Hematopoietic multipotent progenitor cell (in vitro differentiated cells): ENCODE results near the gene HDHD5. TPM values are rescaled to one million over a fixed set of nuclear protein-coding genes. Genes with fewer than 3 reads are reported as not detected.

Experiments used
- DNase-seq, 3 donors: peaks; one replicate each; pipeline ENCODE4 v3.0.0-alpha.2; 2011 to 2015; ENCODE audit warnings: low read depth in 2 of 3, low spot score in 2 of 3
- total RNA-seq: library from RNA; depleted of rRNA; stranded (reverse); fragments of >200 nt; gene quantifications from one replicate; pipeline ENCODE4 v1.2.3, GENCODE V29; 2012

HDHD5 gene
- 31.5 TPM for total RNA-seq

- peak; percentile 79 to 83 (median 79) for DNase-seq
These were observed at the start of gene HDHD5 for GRCh38 chr22:17158568-17159503. TSS of gene HDHD5 (minus strand) at chr22:17159277. CDS start at chr22:17159251, 26 bp downstream.

DNA sequence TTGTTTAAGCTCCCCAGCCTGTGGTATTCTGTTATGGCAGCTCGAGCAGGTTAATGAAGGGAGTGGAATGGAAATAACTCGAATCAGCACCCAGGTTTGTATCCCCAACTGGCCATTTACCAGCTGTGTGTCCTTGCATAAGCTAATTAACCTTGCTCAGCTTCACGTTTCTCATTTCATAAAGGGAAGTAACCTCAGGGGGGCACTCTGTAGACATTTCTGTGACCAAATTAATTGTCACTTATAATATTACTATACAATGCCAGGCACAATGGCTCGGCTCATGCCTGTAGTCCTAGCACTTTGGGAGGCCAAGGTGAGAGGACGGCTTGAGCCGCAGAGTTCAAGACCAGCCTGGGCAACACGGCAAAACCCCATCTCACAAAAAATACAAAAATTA lies 46.4 kb upstream of the HDHD5 start:
- peak in 1 of 3 donors; percentile 17 for DNase-seq

DNA sequence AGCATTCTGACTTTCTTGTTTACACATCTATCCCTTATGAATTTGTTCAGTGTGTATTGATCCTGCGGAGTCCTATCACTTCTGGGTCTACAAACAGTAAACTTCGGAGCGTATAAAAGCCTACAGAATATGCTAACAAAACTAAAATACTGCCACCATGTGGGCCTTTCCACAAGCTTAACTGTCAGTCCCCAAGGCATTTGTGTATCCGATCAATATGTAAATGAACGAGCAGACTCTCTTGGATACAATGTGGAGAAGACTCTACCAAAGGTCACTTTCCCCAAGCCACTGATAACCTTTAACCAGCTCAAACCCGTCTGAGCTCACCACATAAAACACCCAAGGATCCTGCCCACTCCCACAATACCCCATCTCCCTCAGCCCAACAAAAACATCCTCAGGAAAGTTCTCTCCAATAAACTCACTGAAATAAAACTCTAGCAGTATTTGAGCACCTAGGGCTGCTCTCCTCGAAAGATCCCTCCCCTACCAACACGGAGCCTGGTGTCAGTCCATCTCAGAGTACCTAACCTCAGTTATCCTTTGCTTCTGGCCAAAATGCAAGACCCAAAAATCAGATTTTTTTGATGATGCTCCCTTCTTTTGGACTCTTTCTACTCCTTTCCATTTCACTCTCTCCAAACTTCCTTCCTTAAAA lies 42.3 kb upstream of the HDHD5 start:
- no peak for DNase-seq

DNA sequence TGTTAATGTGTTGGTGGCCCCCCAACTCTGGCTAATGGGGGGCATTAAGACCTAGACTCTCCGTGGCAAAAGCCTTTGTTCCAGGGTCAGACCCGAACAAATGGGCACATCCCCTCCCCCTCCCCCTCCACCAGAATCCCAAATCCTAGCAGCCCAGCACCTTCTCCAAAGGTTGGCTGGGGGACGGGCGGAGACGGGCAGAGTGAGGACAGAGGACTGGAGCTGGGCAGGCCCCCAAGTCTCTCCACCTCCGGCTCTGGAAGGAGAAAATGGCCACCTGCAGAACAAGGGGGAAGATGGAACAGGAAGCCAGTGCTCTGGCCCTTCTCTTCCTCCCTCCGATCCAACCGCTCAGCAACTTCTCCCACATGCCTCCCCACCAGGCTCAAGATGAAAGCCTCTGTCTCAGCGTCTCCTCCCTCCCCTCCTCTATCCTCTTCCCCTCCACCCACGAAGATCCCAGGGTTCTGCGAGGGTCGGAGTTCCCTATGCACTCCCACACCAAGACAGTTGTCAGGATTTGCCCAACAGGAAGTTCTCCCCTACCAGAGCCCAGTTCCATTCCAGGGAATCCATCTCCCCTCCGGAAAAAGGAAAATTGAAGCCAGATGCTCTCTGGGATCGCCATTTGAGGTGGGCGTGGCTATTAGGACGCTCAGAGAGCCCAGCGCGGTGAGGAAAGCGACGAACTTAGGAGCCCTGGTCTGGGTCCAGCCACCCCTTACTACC lies 40.1 kb upstream of the HDHD5 start:
- no peak for DNase-seq

DNA sequence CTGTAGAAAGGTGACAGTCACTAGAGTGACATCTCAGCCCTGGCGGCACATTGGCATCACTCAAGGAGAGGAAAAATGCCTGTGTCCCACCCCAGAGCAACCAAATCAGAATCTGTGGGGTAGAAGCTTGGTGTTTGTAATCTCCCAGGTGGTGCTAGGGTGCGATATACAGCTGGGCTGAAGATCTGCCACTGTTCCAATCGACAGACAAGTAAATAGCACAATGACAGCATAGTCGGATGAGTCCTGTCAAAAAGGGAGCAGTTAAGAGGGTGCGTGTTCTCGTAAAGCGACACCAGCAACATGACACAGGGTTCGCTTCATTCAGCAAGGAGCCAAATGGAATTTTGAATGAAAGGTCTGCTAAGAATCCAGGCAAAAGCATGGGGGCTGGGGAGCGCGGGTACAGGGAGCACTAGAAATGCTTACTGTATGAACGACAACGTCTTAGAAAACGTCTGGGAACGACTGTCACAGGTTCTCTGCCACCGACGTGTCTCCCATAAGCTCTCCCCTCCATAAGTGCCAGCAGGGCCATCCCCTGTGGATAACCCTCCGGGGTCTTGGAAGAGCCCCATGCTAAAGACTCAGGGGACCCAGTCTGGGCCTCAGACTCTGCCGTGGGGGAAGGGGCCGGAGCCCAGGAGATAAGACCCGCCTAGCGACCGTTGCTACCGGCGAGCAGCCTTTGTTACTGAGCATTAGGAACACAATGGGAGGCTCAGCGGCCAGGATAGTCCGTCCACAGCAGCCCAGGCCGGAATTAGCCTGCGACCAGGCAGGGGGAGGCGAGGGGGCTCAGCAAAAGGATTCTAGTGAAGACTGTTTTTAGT lies 39.3 kb upstream of the HDHD5 start:
- DNase-seq = no peak

GRCh38 chr22:17194213-17194612 lies 35.1 kb upstream of the HDHD5 start:
- DNase-seq = no peak

GRCh38 chr22:17192186-17192585 lies 33.1 kb upstream of the HDHD5 start:
- DNase-seq = no peak

DNA sequence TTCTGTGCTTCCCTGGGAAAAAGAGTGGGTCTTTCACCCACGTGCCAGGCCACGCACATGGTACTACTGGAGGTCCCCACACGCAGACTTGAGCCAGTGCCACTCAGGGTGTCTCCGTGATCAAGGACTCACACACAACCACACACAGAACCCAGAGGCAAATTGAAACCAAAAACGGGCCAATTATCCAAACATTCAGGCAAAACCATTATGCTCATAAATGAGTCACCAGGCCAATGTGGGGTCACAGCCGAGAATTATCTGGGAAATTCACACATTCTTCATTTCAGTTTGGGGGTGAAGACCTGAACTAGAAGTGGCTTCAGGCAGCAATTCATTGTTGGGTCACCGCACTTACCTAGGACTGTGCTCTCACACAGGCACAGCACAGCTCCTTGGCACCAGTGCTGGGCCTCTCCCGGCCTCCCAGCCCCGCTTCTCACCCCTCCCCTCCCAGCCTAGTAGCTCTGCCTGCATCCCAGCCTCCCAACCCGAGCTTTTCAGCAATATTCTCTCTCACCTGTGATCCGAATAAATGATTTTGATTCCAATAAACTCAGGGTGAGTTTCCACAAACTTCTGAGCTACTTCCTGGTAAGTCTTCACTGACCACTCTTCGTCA lies 32.2 kb upstream of the HDHD5 start:
- no peak for DNase-seq

- DNase-seq = no peak
These were observed 31.6 kb upstream of the HDHD5 start for GRCh38 chr22:17190702-17191101.

GRCh38 chr22:17176715-17177114 lies 17.6 kb upstream of the HDHD5 start:
- DNase-seq = no peak

GRCh38 chr22:17172029-17172833 lies 13.2 kb upstream of the HDHD5 start:
- DNase-seq = no peak

- DNase-seq = peak; percentile 67 to 87 (median 82)
These were observed 12.3 kb upstream of the HDHD5 start for GRCh38 chr22:17171153-17172028.

GRCh38 chr22:17167486-17167885 lies 8.4 kb upstream of the HDHD5 start:
- DNase-seq = no peak

- DNase-seq = no peak
These were observed 5.4 kb upstream of the HDHD5 start for GRCh38 chr22:17164392-17165024.

- DNase-seq = no peak
These were observed 3.7 kb upstream of the HDHD5 start for GRCh38 chr22:17162731-17163130.

- no peak for DNase-seq
These were observed 2.9 kb upstream of the HDHD5 start for GRCh38 chr22:17161991-17162390.

- DNase-seq = peak in 1 of 3 donors; percentile 9
These were observed 451 bp upstream of the HDHD5 start for GRCh38 chr22:17159504-17159951.

GRCh38 chr22:17158176-17158567 lies 905 bp downstream of the HDHD5 start:
- no peak for DNase-seq
